Loucy (cell line): ENCODE results near the gene RNFT2.

Experiments used
- EZH2phosphoT487 ChIP-seq: fragments of 200-600 bp; IDR thresholded peaks from 2 replicates; pipeline ENCODE4 v1.6.1; 2018; ENCODE audit warnings: antibody characterized with exemption, mild to moderate bottlenecking, moderate library complexity, borderline replicate concordance
- TF ChIP-seq, protein P1 (sequence below): fragments of 200-600 bp; sonication (generic); conservative IDR thresholded peaks from 2 replicates; pipeline ENCODE4 v1.5.1; 2014; ENCODE audit warnings: mild to moderate bottlenecking, antibody characterized with exemption, low read length

DNA sequence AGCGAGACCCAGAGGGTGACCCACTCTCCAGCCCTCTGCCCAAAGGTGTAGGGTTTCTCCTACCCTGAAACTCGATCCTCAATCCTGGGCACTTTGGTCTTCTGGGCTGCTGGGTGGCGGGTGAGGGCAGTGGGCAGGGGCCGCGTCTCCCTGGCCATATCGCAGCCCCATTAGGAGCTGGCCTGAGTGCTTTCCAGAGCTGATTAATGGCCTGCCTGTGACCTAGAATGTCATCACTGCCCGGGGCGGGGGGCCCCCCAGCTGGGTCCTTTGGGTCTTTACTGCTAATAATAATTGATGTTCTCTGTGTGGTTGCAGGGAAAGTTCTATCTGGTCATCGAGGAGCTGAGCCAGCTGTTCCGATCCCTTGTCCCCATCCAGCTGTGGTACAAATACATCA, 95.4 kb downstream of the RNFT2 start:
- TF ChIP-seq, protein P1, sequence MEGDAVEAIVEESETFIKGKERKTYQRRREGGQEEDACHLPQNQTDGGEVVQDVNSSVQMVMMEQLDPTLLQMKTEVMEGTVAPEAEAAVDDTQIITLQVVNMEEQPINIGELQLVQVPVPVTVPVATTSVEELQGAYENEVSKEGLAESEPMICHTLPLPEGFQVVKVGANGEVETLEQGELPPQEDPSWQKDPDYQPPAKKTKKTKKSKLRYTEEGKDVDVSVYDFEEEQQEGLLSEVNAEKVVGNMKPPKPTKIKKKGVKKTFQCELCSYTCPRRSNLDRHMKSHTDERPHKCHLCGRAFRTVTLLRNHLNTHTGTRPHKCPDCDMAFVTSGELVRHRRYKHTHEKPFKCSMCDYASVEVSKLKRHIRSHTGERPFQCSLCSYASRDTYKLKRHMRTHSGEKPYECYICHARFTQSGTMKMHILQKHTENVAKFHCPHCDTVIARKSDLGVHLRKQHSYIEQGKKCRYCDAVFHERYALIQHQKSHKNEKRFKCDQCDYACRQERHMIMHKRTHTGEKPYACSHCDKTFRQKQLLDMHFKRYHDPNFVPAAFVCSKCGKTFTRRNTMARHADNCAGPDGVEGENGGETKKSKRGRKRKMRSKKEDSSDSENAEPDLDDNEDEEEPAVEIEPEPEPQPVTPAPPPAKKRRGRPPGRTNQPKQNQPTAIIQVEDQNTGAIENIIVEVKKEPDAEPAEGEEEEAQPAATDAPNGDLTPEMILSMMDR: no peak
- no peak for TF ChIP-seq EZH2phosphoT487
